ENCODE measurements around the gene IL22RA1. TPM values are rescaled to one million over a fixed set of nuclear protein-coding genes. Genes with fewer than 3 reads are reported as not detected.

The IL22RA1 gene
- total RNA-seq, 1 donor from 2014 or later = not detected

DNA sequence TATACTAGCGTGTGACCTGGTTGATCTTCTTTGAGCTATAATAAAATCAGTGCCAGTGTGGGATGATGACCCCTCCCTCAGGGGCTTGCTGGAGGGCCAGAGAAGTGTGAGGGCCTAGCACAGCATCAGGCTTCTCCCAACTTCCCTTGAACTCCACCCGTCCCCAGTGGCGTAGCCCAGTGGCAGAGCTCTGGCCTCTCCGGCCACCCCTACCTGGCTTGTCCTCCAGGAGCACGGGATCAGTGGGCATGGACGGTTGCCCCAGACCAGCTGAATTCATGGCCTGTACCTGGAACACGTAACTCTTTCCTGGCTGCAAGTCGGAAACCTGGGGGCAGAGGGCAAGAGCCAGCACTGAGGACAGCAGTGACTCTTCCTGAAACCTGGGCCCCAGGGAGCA is 67.0 kb downstream of the IL22RA1 start:
- H3K36me3 Mint-ChIP-seq (ENCODE audit: low read depth, unreplicated experiment) = no peaks in the 10 kb centered on the region
- DNase-seq (ENCODE audit: low spot score) = no peak
- no peak overlapping the region for H3K4me3 Mint-ChIP-seq (ENCODE audit: unreplicated experiment)
- H3K9me3 Mint-ChIP-seq (ENCODE audit: unreplicated experiment) = no peaks in the 10 kb centered on the region
- peaks cover 15% of the 10 kb centered on the region for H3K4me1 Mint-ChIP-seq (ENCODE audit: unreplicated experiment)
- H3K27me3 Mint-ChIP-seq (ENCODE audit: unreplicated experiment) = peaks cover 7% of the 10 kb centered on the region
- TF ChIP-seq, protein P1, sequence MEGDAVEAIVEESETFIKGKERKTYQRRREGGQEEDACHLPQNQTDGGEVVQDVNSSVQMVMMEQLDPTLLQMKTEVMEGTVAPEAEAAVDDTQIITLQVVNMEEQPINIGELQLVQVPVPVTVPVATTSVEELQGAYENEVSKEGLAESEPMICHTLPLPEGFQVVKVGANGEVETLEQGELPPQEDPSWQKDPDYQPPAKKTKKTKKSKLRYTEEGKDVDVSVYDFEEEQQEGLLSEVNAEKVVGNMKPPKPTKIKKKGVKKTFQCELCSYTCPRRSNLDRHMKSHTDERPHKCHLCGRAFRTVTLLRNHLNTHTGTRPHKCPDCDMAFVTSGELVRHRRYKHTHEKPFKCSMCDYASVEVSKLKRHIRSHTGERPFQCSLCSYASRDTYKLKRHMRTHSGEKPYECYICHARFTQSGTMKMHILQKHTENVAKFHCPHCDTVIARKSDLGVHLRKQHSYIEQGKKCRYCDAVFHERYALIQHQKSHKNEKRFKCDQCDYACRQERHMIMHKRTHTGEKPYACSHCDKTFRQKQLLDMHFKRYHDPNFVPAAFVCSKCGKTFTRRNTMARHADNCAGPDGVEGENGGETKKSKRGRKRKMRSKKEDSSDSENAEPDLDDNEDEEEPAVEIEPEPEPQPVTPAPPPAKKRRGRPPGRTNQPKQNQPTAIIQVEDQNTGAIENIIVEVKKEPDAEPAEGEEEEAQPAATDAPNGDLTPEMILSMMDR (IDR thresholded peaks at IDR 0.05; ENCODE audit: unreplicated experiment) = no peak
- H3K27ac Mint-ChIP-seq (ENCODE audit: unreplicated experiment) = no peak overlapping the region

DNA sequence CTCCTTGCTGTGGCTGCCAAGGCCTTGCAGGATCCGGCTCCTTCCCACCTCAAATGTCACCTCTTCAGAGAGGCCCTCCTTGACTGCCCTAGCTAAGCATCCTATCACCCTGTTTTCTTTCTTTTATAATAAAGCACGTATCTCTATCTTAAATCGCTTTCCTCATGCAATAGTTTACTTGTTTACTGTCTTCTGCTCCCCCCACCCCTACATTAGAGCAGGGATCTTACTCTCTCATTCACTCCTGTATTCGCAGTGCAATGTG is 67.4 kb downstream of the IL22RA1 start:
- no peaks in the 10 kb centered on the region for H3K36me3 Mint-ChIP-seq (ENCODE audit: low read depth, unreplicated experiment)
- peaks cover 5% of the 10 kb centered on the region for H3K27me3 Mint-ChIP-seq (ENCODE audit: unreplicated experiment)
- TF ChIP-seq, protein P1 (IDR thresholded peaks at IDR 0.05; ENCODE audit: unreplicated experiment) = no peak
- DNase-seq (ENCODE audit: low spot score) = no peak
- peaks cover 18% of the 10 kb centered on the region for H3K4me1 Mint-ChIP-seq (ENCODE audit: unreplicated experiment)
- no peak overlapping the region for H3K4me3 Mint-ChIP-seq (ENCODE audit: unreplicated experiment)
- no peak overlapping the region for H3K27ac Mint-ChIP-seq (ENCODE audit: unreplicated experiment)
- no peaks in the 10 kb centered on the region for H3K9me3 Mint-ChIP-seq (ENCODE audit: unreplicated experiment)

DNA sequence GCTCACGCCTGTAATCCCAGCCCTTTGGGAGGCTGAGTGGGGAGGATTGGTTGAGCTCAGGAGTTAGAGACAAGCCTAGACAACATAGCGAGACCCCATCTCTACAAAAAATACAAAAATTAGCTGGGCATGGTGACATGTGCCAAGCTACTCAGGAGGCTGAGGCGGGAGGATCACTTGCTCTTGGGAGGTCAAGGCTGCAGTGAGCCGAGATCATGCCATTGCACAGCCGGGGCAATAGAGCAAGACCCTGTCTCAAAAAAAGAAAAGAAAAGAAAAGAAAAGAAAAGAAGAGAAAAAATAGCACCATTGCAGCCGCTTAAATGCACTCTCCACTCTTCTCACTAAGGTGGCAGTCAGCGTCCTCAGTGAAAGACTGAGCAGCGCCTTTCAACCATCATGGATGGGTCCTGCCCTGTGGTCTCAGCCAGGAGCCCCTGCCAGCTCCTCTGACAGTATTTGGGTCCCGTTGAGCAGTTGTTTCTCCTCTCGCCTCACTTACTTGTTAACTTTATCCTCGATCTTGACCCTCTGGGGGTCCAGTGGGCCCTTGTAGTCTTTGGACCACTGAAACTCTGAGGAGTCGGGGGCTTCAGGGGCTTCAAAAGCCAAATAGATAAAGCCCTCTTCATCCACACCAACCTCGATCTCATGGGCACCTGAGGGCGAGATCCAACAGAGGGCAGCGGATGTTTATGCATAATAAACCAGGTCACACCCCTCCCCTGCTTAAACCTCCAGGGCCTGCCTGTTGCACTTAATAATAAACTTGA is 67.9 kb downstream of the IL22RA1 start:
- DNase-seq (ENCODE audit: low spot score) = no peak
- peaks cover 18% of the 10 kb centered on the region for H3K4me1 Mint-ChIP-seq (ENCODE audit: unreplicated experiment)
- no peak overlapping the region for H3K27ac Mint-ChIP-seq (ENCODE audit: unreplicated experiment)
- TF ChIP-seq, protein P1 (IDR thresholded peaks at IDR 0.05; ENCODE audit: unreplicated experiment) = no peak
- no peaks in the 10 kb centered on the region for H3K9me3 Mint-ChIP-seq (ENCODE audit: unreplicated experiment)
- peaks cover 2% of the 10 kb centered on the region for H3K27me3 Mint-ChIP-seq (ENCODE audit: unreplicated experiment)
- H3K4me3 Mint-ChIP-seq (ENCODE audit: unreplicated experiment) = no peak overlapping the region
- H3K36me3 Mint-ChIP-seq (ENCODE audit: low read depth, unreplicated experiment) = no peaks in the 10 kb centered on the region

DNA sequence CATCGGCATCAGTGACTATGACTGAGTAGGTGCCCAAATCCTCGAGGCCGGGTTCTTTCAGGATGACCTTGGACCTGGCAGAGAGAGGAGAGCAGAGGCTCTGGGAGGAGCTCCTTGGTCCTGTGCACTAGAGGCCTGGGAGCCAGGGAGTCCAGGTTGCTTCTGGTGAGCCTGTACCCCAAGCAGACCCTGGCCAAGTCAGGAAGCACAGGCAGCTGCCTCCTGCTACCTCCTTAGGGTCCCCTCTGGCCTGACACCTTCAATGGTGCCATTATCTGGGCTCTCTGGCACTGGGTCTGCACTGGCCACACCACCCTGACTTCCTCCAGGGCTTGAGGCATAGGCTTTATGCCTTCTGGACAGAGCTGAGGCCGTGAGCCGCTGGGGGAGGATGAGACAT is 68.7 kb downstream of the IL22RA1 start:
- H3K27ac Mint-ChIP-seq (ENCODE audit: unreplicated experiment) = no peak overlapping the region
- peaks cover 2% of the 10 kb centered on the region for H3K27me3 Mint-ChIP-seq (ENCODE audit: unreplicated experiment)
- H3K4me1 Mint-ChIP-seq (ENCODE audit: unreplicated experiment) = peaks cover 18% of the 10 kb centered on the region
- TF ChIP-seq, protein P1 (IDR thresholded peaks at IDR 0.05; ENCODE audit: unreplicated experiment) = no peak
- no peaks in the 10 kb centered on the region for H3K9me3 Mint-ChIP-seq (ENCODE audit: unreplicated experiment)
- no peak for DNase-seq (ENCODE audit: low spot score)
- no peaks in the 10 kb centered on the region for H3K36me3 Mint-ChIP-seq (ENCODE audit: low read depth, unreplicated experiment)
- no peak overlapping the region for H3K4me3 Mint-ChIP-seq (ENCODE audit: unreplicated experiment)

DNA sequence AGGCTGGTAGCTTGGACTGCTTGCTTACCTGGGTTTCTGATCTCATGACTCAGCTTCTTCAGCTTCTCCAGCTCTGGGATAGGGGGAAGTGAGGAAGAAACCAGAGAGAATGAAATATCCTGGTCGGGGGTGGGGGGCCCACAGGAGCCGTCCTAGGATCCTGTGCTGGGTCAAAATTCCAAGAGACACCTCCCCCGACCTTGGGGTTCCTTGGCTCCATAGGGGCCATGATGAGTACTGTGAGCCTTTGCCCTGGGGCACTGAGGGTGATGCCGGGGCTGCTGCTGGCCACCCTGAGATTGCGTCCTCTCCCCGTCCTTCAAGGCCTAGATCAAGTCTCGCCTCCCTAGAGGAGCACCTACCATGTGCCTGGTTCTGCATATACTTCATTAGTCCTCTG is 71.0 kb downstream of the IL22RA1 start:
- peak overlapping the region; percentile 74 for H3K27ac Mint-ChIP-seq (ENCODE audit: unreplicated experiment)
- peaks cover 10% of the 10 kb centered on the region for H3K4me1 Mint-ChIP-seq (ENCODE audit: unreplicated experiment)
- no peak overlapping the region for H3K4me3 Mint-ChIP-seq (ENCODE audit: unreplicated experiment)
- no peak for DNase-seq (ENCODE audit: low spot score)
- H3K27me3 Mint-ChIP-seq (ENCODE audit: unreplicated experiment) = peaks cover 4% of the 10 kb centered on the region
- no peaks in the 10 kb centered on the region for H3K36me3 Mint-ChIP-seq (ENCODE audit: low read depth, unreplicated experiment)
- TF ChIP-seq, protein P1 (IDR thresholded peaks at IDR 0.05; ENCODE audit: unreplicated experiment) = no peak
- H3K9me3 Mint-ChIP-seq (ENCODE audit: unreplicated experiment) = no peaks in the 10 kb centered on the region
